CD4-positive, alpha-beta memory T cell (primary cell): ENCODE measurements around the gene PIAS1. TPM values are rescaled to one million over a fixed set of nuclear protein-coding genes. Genes with fewer than 3 reads are reported as not detected.

Experiments
- CTCF ChIA-PET: fragments of 350-600 bp; sonication (Branson Sonifier 250); formaldehyde crosslinking; loops from one replicate; lab custom pipeline; 2021; ENCODE audit warnings: inconsistent platforms; ENCODE audit not compliant: partially characterized antibody; lab: Charles Lee
- POLR2A ChIA-PET: fragments of 350-600 bp; sonication (Branson Sonifier 250); formaldehyde crosslinking; loops from one replicate; lab custom pipeline; 2021; ENCODE audit not compliant: partially characterized antibody; lab: Charles Lee
- DNase-seq, 5 donors: peaks; one replicate each; pipeline versions ENCODE4 v3.0.0 to v3.0.0-alpha.2; 2020 to 2022; ENCODE audit warnings: mixed read lengths in 1 of 5
- H3K27ac ChIP-seq: one replicate; pipeline ENCODE4 v1.7.0; 2013; ENCODE audit warnings: low read depth, low read length
- H3K27me3 ChIP-seq: 2 replicates; pipeline ENCODE4 v1.7.0; 2013; ENCODE audit warnings: mild to moderate bottlenecking, low read length, moderate library complexity; ENCODE audit not compliant: insufficient read depth
- H3K36me3 ChIP-seq: 2 replicates; pipeline ENCODE4 v1.7.0; 2013; ENCODE audit warnings: mild to moderate bottlenecking, low read length, moderate library complexity; ENCODE audit not compliant: insufficient read depth
- H3K4me1 ChIP-seq: 2 replicates; pipeline ENCODE4 v1.7.0; 2013; ENCODE audit warnings: mild to moderate bottlenecking, low read length, moderate library complexity; ENCODE audit not compliant: insufficient read depth
- H3K4me3 ChIP-seq, 2 donors: one replicate each; pipeline ENCODE4 v1.7.0; 2013; ENCODE audit warnings: low read length in 2 of 2, mild to moderate bottlenecking in 1 of 2
- H3K9me3 ChIP-seq, 2 donors: one replicate each; pipeline ENCODE4 v1.7.0; 2013; ENCODE audit warnings: low read length in 2 of 2, control low read depth in 1 of 2; ENCODE audit not compliant: control insufficient read depth in 1 of 2
- H3K27ac Mint-ChIP-seq, 7 donors: one replicate each; pipeline ENCODE4 v1.8.0; 2020 to 2021; ENCODE audit warnings: mixed read lengths in 7 of 7, mild to moderate bottlenecking in 6 of 7, inconsistent platforms in 3 of 7, moderate library complexity in 3 of 7
- H3K27me3 Mint-ChIP-seq, 2 donors: one replicate each; pipeline ENCODE4 v1.8.0; 2020 to 2021; ENCODE audit warnings: mixed read lengths in 2 of 2
- H3K36me3 Mint-ChIP-seq, 2 donors: one replicate each; pipeline ENCODE4 v1.8.0; 2020 to 2021; ENCODE audit warnings: mixed read lengths in 2 of 2, inconsistent platforms in 1 of 2, mild to moderate bottlenecking in 1 of 2
- H3K4me1 Mint-ChIP-seq, 4 donors: one replicate each; pipeline ENCODE4 v1.8.0; 2020 to 2021; ENCODE audit warnings: mixed read lengths in 4 of 4, mild to moderate bottlenecking in 1 of 4
- H3K4me3 Mint-ChIP-seq, 8 donors: one replicate each; pipeline ENCODE4 v1.8.0; 2020 to 2021; ENCODE audit warnings: mixed read lengths in 8 of 8, mild to moderate bottlenecking in 7 of 8, moderate library complexity in 6 of 8, inconsistent platforms in 3 of 8
- H3K9me3 Mint-ChIP-seq, 8 donors: one replicate each; pipeline ENCODE4 v1.8.0; 2020 to 2021; ENCODE audit warnings: mixed read lengths in 8 of 8, mild to moderate bottlenecking in 5 of 8, inconsistent platforms in 3 of 8, moderate library complexity in 1 of 8
- intact Hi-C: fragments of 100-400 bp; cut with micrococcal nuclease; formaldehyde crosslinking; loops from one replicate; pipeline ENCODE4 v1.15.1; 2023
- polyA plus RNA-seq, 2 donors: library from polyadenylated mRNA; unstranded; fragments of 300-500 nt; fragmentation: Illumina TruSeq; gene quantifications; one replicate each; pipeline ENCODE4 v1.2.3, GENCODE V29; 2021
- total RNA-seq, 2 experiments: library from RNA; stranded (reverse); gene quantifications; one replicate each; pipeline ENCODE4 v1.2.3, GENCODE V29; 2021

Gene PIAS1
- total and polyA plus RNA-seq, 4 experiments from 2014 or later: 86.0 to 149 (median 98.4) TPM

GRCh38 chr15:68017201-68017600 lies 36.9 kb upstream of the PIAS1 start:
- H3K4me1 Mint-ChIP-seq: no peaks in the 10 kb centered on the region

GRCh38 chr15:68018797-68019444 lies 35.2 kb upstream of the PIAS1 start:
- Histone ChIP-seq H3K27ac (no peak overlapping the region), H3K4me3 (no peak overlapping the region), H3K9me3 (no peaks in the 10 kb centered on the region), H3K27me3 (no peaks in the 10 kb centered on the region), H3K4me1 (no peaks in the 10 kb centered on the region), H3K36me3 (no peaks in the 10 kb centered on the region)
- ChIA-PET CTCF (interaction anchor here (1.4 kb wide), 1 partner anchor 156 kb away, joined by 3 read pairs; no protein-coding TSS in a partner anchor), POLR2A (no interaction called here)
- Mint-ChIP-seq H3K36me3 (no peaks in the 10 kb centered on the region), H3K27ac (no peak overlapping the region), H3K4me1 (no peaks in the 10 kb centered on the region), H3K4me3 (no peak overlapping the region), H3K27me3 (peaks cover 0 to 4% of the 10 kb centered on the region in 2 donors), H3K9me3 (no peaks in the 10 kb centered on the region)
- no peak for DNase-seq
- intact Hi-C loops: no loop called here

More at GRCh38 chr15:68017201-68017600, 36.9 kb upstream of the PIAS1 start:
- Histone ChIP-seq H3K36me3 (no peaks in the 10 kb centered on the region), H3K27me3 (no peaks in the 10 kb centered on the region), H3K4me1 (no peaks in the 10 kb centered on the region), H3K27ac (no peak overlapping the region), H3K9me3 (no peaks in the 10 kb centered on the region), H3K4me3 (no peak overlapping the region)
- intact Hi-C loops: no loop called here
- Mint-ChIP-seq H3K27ac (no peak overlapping the region), H3K4me3 (no peak overlapping the region), H3K27me3 (peaks cover 4 to 6% of the 10 kb centered on the region in 2 donors), H3K9me3 (no peaks in the 10 kb centered on the region), H3K36me3 (no peaks in the 10 kb centered on the region)
- POLR2A ChIA-PET: no interaction called here
- DNase-seq: no peak
- CTCF ChIA-PET: interaction anchor here (0.6 kb wide), 1 partner anchor 230 kb away, joined by 3 read pairs; no protein-coding TSS in a partner anchor

GRCh38 chr15:68019814-68020525 lies 34.1 kb upstream of the PIAS1 start:
- no peak overlapping the region for H3K27ac Mint-ChIP-seq
- no peaks in the 10 kb centered on the region for H3K4me1 Mint-ChIP-seq
- intact Hi-C loops: no loop called here
- H3K4me1 ChIP-seq: no peaks in the 10 kb centered on the region
- CTCF ChIA-PET: no interaction called here
- POLR2A ChIA-PET: no interaction called here
- H3K4me3 ChIP-seq: no peak overlapping the region
- no peaks in the 10 kb centered on the region for H3K27me3 Mint-ChIP-seq
- DNase-seq: no peak
- H3K9me3 ChIP-seq: no peaks in the 10 kb centered on the region
- no peak overlapping the region for H3K27ac ChIP-seq
- H3K36me3 ChIP-seq: no peaks in the 10 kb centered on the region
- H3K36me3 Mint-ChIP-seq: no peaks in the 10 kb centered on the region
- H3K9me3 Mint-ChIP-seq: no peaks in the 10 kb centered on the region
- no peaks in the 10 kb centered on the region for H3K27me3 ChIP-seq
- no peak overlapping the region for H3K4me3 Mint-ChIP-seq

DNA sequence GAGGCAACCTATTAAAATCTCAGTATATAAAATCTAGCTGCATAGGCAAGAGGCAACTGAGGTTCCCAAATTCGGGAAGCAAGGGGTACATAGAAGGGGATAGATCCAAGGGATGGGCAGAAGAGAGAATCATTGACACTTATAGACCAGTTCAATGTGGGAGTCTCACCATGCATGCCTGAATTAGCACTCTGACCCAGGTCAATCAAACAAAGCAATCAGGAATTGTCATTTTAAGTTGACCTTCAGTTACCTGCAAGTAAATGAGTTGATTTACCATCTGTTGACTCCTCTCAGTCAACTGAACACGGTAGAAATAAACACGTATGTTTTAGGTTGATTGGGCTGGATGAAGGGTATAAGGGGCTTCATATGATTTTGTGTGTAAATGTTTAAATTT lies 33.4 kb upstream of the PIAS1 start:
- no peaks in the 10 kb centered on the region for H3K4me1 Mint-ChIP-seq
- Histone ChIP-seq H3K9me3 (no peaks in the 10 kb centered on the region), H3K36me3 (no peaks in the 10 kb centered on the region), H3K4me3 (no peak overlapping the region), H3K4me1 (no peaks in the 10 kb centered on the region), H3K27ac (no peak overlapping the region), H3K27me3 (no peaks in the 10 kb centered on the region)
- no peak overlapping the region for H3K4me3 Mint-ChIP-seq
- H3K9me3 Mint-ChIP-seq: no peaks in the 10 kb centered on the region
- POLR2A ChIA-PET: no interaction called here
- CTCF ChIA-PET: no interaction called here
- DNase-seq: no peak
- no peak overlapping the region for H3K27ac Mint-ChIP-seq
- intact Hi-C loops: no loop called here
- no peaks in the 10 kb centered on the region for H3K27me3 Mint-ChIP-seq
- no peaks in the 10 kb centered on the region for H3K36me3 Mint-ChIP-seq

DNA sequence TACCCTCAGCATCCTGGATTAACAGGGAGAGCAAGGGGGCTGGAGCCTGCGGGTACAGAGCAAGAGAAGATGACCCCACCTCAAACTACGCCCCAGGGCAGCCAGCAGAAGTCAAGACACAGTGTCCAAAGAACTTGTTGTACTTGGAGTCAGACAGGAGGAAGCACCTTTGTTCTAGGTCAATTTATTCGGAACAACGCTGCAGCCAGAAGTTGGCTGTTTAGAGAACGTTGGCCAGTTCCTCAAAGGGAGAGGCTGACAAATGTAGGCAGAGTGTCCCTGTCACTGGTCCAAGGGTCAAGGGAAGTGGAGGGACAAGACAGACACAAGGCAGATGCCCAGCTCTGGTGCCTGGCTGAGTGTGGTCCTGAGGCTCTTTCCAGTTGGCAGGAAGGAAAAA lies 32.1 kb upstream of the PIAS1 start:
- H3K9me3 Mint-ChIP-seq: no peaks in the 10 kb centered on the region
- H3K27ac Mint-ChIP-seq: no peak overlapping the region
- H3K27me3 Mint-ChIP-seq: peaks cover 0 to 1% of the 10 kb centered on the region in 2 donors
- ChIA-PET POLR2A (no interaction called here), CTCF (no interaction called here)
- H3K4me1 Mint-ChIP-seq: no peaks in the 10 kb centered on the region
- no peak overlapping the region for H3K4me3 Mint-ChIP-seq
- H3K4me3 ChIP-seq: no peak overlapping the region
- intact Hi-C loops: no loop called here
- no peak for DNase-seq
- H3K27ac ChIP-seq: no peak overlapping the region
- no peaks in the 10 kb centered on the region for H3K4me1 ChIP-seq
- H3K36me3 ChIP-seq: no peaks in the 10 kb centered on the region
- no peaks in the 10 kb centered on the region for H3K9me3 ChIP-seq
- H3K27me3 ChIP-seq: no peaks in the 10 kb centered on the region
- no peaks in the 10 kb centered on the region for H3K36me3 Mint-ChIP-seq

DNA sequence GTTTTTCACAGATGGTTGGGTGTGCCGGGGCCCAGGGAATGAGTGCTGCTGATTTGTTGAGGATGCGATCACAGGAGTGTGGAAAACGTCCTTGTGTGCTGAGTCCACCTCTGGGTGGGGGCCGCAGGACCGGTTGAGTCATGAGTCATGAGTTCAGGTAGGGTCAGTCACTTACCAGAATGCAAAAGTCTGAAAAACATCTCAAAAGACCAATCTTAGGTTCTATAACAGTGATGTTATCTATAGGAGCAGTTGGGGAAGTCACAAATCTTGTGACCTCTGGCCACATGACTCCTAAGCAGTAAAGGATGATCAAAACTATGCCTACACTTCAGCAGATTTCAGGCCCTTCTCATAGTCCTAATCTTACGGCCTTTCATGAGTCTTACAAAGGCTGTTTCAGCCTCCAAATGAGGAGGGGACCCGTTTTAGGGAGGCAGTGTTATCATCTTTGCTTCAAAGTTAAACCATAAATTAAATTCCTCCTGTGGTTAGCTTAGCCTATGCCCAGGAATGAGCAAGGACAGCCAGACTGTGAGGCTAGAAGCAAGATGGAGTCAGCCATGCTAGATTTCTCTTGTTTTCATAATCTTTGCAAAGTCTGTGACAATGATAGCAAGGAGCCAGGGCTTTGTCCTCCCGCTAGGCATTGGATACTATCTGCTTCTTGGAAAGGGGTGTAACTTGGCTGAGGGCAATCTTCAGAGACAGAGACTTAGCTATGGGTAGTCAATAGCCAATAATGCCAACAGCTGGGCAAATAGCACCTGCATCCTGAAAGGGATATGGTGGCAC lies 30.6 kb upstream of the PIAS1 start:
- Histone ChIP-seq H3K4me3 (no peak overlapping the region), H3K9me3 (no peaks in the 10 kb centered on the region), H3K27me3 (no peaks in the 10 kb centered on the region), H3K36me3 (no peaks in the 10 kb centered on the region), H3K4me1 (no peaks in the 10 kb centered on the region), H3K27ac (no peak overlapping the region)
- no peak overlapping the region for H3K4me3 Mint-ChIP-seq
- peaks cover 0 to 2% of the 10 kb centered on the region in 2 donors for H3K27me3 Mint-ChIP-seq
- H3K27ac Mint-ChIP-seq: no peak overlapping the region
- ChIA-PET CTCF (no interaction called here), POLR2A (no interaction called here)
- H3K36me3 Mint-ChIP-seq: no peaks in the 10 kb centered on the region
- intact Hi-C loops: no loop called here
- peaks cover 0 to 2% (median 0%) of the 10 kb centered on the region in 8 donors for H3K9me3 Mint-ChIP-seq
- H3K4me1 Mint-ChIP-seq: no peaks in the 10 kb centered on the region
- no peak for DNase-seq

DNA sequence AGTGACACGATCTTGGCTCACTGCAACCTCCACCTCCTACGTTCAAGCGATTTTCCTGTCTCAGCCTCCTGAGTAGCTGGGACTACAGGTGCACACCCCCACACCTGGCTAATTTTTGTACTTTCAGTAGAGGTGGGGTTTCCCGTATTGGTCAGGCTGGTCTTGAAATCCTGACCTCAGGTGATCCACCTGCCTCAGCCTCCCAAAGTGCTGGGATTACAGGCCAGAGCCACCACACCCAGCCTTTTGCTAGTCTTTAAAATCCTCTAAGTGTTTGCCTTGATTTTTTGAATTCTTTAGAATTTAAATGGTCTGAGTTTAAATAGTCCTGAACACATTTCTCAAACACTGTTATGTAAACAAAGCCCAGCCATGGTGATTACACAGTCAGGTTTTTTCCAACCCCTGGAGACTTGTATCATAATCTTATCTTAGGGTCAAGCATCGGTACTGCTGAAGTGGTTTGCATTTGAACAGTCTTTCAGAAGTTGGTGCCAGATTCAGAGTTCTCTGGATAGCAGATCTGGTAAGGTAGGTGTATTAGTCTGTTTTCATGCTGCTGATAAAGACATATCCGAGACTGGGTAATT lies 28.2 kb upstream of the PIAS1 start:
- H3K27ac Mint-ChIP-seq: no peak overlapping the region
- no peaks in the 10 kb centered on the region for H3K27me3 ChIP-seq
- no peaks in the 10 kb centered on the region for H3K9me3 ChIP-seq
- no peak overlapping the region for H3K27ac ChIP-seq
- no peaks in the 10 kb centered on the region for H3K4me1 ChIP-seq
- no peak for DNase-seq
- H3K36me3 Mint-ChIP-seq: no peaks in the 10 kb centered on the region
- intact Hi-C loops: no loop called here
- H3K36me3 ChIP-seq: no peaks in the 10 kb centered on the region
- no peaks in the 10 kb centered on the region for H3K4me1 Mint-ChIP-seq
- CTCF ChIA-PET: no interaction called here
- peaks cover 2 to 3% of the 10 kb centered on the region in 2 donors for H3K27me3 Mint-ChIP-seq
- POLR2A ChIA-PET: no interaction called here
- H3K4me3 ChIP-seq: no peak overlapping the region
- H3K4me3 Mint-ChIP-seq: no peak overlapping the region
- H3K9me3 Mint-ChIP-seq: peaks cover 0 to 2% (median 0%) of the 10 kb centered on the region in 8 donors
